ENCODE data around the gene MSRB1. TPM values are rescaled to one million over a fixed set of nuclear protein-coding genes. Genes with fewer than 3 reads are reported as not detected.
A peak's percentile ranks its signal among the peaks of the same experiment; 100 is the strongest.

The MSRB1 gene
- total and polyA plus RNA-seq, 2 of the 13 experiments (the other 11 are each of a cell fraction or from before 2014, with no cell fraction given), result 32.1 to 75.4 TPM

GRCh38 chr16:1938316-1938715, 4.7 kb downstream of the MSRB1 start:
- in situ Hi-C loops (cut with HindIII; ENCODE audit: extremely low pct_ligation_motif_present, low pct_unique_long_range_greater_than_20kb), result no loop called here
- BruUV-seq (replicated peaks), result no TSS peak
- POLR2A ChIA-PET, result no interaction called here
- TF ChIP-seq ZNF816 (CRISPR knock-in tag; IDR thresholded peaks at IDR 0.05; ENCODE audit: borderline replicate concordance), result no peak
- peak; percentile 5 for TF ChIP-seq AGO2 (optimal IDR thresholded peaks at IDR 0.05; ENCODE audit: low read depth, low read length)
- TF ChIP-seq EP300 (IDR thresholded peaks at IDR 0.05; ENCODE audit: low read depth in 2 of 2, low read length in 2 of 2), result no peak
- TF ChIP-seq EP300 (CRISPR knock-in tag; IDR thresholded peaks at IDR 0.05; ENCODE audit: borderline replicate concordance), result no peak
- no peak for TF ChIP-seq ZMYM3 (CRISPR knock-in tag; IDR thresholded peaks at IDR 0.05)
- no peak for TF ChIP-seq FLYWCH1 (CRISPR knock-in tag; IDR thresholded peaks at IDR 0.05)
- TF ChIP-seq THAP11 (CRISPR knock-in tag; IDR thresholded peaks at IDR 0.05), result no peak
- no peak for TF ChIP-seq EZH2 (conservative IDR thresholded peaks at IDR 0.05; ENCODE audit: low read depth, low read length)
- no peak for TF ChIP-seq ZNF354B (CRISPR knock-in tag; IDR thresholded peaks at IDR 0.05)
- TF ChIP-seq, protein P1, sequence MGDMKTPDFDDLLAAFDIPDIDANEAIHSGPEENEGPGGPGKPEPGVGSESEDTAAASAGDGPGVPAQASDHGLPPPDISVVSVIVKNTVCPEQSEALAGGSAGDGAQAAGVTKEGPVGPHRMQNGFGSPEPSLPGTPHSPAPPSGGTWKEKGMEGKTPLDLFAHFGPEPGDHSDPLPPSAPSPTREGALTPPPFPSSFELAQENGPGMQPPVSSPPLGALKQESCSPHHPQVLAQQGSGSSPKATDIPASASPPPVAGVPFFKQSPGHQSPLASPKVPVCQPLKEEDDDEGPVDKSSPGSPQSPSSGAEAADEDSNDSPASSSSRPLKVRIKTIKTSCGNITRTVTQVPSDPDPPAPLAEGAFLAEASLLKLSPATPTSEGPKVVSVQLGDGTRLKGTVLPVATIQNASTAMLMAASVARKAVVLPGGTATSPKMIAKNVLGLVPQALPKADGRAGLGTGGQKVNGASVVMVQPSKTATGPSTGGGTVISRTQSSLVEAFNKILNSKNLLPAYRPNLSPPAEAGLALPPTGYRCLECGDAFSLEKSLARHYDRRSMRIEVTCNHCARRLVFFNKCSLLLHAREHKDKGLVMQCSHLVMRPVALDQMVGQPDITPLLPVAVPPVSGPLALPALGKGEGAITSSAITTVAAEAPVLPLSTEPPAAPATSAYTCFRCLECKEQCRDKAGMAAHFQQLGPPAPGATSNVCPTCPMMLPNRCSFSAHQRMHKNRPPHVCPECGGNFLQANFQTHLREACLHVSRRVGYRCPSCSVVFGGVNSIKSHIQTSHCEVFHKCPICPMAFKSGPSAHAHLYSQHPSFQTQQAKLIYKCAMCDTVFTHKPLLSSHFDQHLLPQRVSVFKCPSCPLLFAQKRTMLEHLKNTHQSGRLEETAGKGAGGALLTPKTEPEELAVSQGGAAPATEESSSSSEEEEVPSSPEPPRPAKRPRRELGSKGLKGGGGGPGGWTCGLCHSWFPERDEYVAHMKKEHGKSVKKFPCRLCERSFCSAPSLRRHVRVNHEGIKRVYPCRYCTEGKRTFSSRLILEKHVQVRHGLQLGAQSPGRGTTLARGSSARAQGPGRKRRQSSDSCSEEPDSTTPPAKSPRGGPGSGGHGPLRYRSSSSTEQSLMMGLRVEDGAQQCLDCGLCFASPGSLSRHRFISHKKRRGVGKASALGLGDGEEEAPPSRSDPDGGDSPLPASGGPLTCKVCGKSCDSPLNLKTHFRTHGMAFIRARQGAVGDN (CRISPR knock-in tag; IDR thresholded peaks at IDR 0.05), result peak; percentile 30; the same call in 1 of the 2 replicates
- TF ChIP-seq TBP (CRISPR knock-in tag; IDR thresholded peaks at IDR 0.05), result no peak
- no peak for TF ChIP-seq NFYC (CRISPR knock-in tag; IDR thresholded peaks at IDR 0.05)
- TF ChIP-seq PRMT3 (CRISPR knock-in tag; IDR thresholded peaks at IDR 0.05; ENCODE audit: borderline replicate concordance, low read depth), result no peak
- no peak for TF ChIP-seq PAWR (CRISPR knock-in tag; IDR thresholded peaks at IDR 0.05; ENCODE audit: borderline replicate concordance)
- no peak for TF ChIP-seq HNRNPUL1 (IDR thresholded peaks at IDR 0.05; ENCODE audit: low read depth, low read length)
- peak; percentile 72; the same call in 1 of the 2 replicates for TF ChIP-seq CEBPB (IDR thresholded peaks at IDR 0.05; ENCODE audit: borderline replicate concordance, low read depth, low read length)
- TF ChIP-seq TGIF2 (CRISPR knock-in tag; IDR thresholded peaks at IDR 0.05), result no peak
- TF ChIP-seq ZUFSP (CRISPR knock-in tag; IDR thresholded peaks at IDR 0.05; ENCODE audit: borderline replicate concordance), result no peak
- no peak for TF ChIP-seq KLF9 (CRISPR knock-in tag; IDR thresholded peaks at IDR 0.05; ENCODE audit: low read depth)
- no peak for TF ChIP-seq MYNN (CRISPR knock-in tag; IDR thresholded peaks at IDR 0.05; ENCODE audit: low read depth)
- TF ChIP-seq TSC22D2 (CRISPR knock-in tag; IDR thresholded peaks at IDR 0.05; ENCODE audit: borderline replicate concordance), result no peak

More at GRCh38 chr16:1938316-1938715, 4.7 kb downstream of the MSRB1 start:
- CTCF ChIA-PET (ENCODE audit: low intra/inter-chr PET ratio, low total read pairs), result no interaction called here
- ATAC-seq (no peak), DNase-seq (ENCODE audit: low spot score) (no peak), FAIRE-seq (no peak)
- Histone ChIP-seq H3K4me3 (replicated peaks in 1 of 3; ENCODE audit: insufficient read depth in 1 of 3, low read depth in 2 of 3, low read length in 3 of 3) (no peak overlapping the region), H3K4me1 (ENCODE audit: insufficient read depth, low read length) (peaks cover 76% of the 10 kb centered on the region), H3K9ac (ENCODE audit: insufficient read depth, low read depth, low read length) (no peak overlapping the region), H3K27me3 (ENCODE audit: control insufficient read depth in 1 of 2, insufficient read depth in 2 of 2, low read length in 2 of 2) (no peaks in the 10 kb centered on the region), H3K79me2 (ENCODE audit: insufficient read depth, low read length) (peaks cover 26% of the 10 kb centered on the region), H3K9me3 (ENCODE audit: low read length) (no peaks in the 10 kb centered on the region), H3K4me2 (ENCODE audit: low read depth, low read length) (no peak overlapping the region), H3K27ac (ENCODE audit: extremely low read length, insufficient read depth, low read length) (peak overlapping the region; percentile 96), H3K36me3 (replicated peaks in 1 of 2; ENCODE audit: control insufficient read depth in 1 of 2, insufficient read depth in 2 of 2, low read length in 2 of 2) (peaks cover 7 to 24% of the 10 kb centered on the region in 2 experiments; a peak in 3 of 5 replicates), H2AFZ (ENCODE audit: low read length) (no peak overlapping the region), H4K20me1 (ENCODE audit: insufficient read depth, low read length) (no peaks in the 10 kb centered on the region; the same call in 1 of the 2 replicates)
- WGBS (ENCODE audit: low lambda C conversion rate), result 74% methylated on average over 8 of the region's 10 CpGs
- intact Hi-C loops (cut with micrococcal nuclease; ENCODE audit: unreplicated experiment), result no loop called here

Data from HepG2 (cell line).